Nephron (organoid): ENCODE data around the gene SEPTIN3.
A peak's percentile ranks its signal among the peaks of the same experiment; 100 is the strongest.

Experiments used
- H3K27ac Mint-ChIP-seq, 3 experiments: 2 replicates each; pipeline ENCODE4 v1.8.0; 2020; ENCODE audit warnings: mixed read lengths in 3 of 3, mild to moderate bottlenecking in 2 of 3, moderate library complexity in 1 of 3
- H3K27me3 Mint-ChIP-seq: 2 replicates; pipeline ENCODE4 v1.8.0; 2021; ENCODE audit warnings: low read depth, mild to moderate bottlenecking, moderate library complexity, mixed read lengths
- H3K36me3 Mint-ChIP-seq: 2 replicates; pipeline ENCODE4 v1.8.0; 2020; ENCODE audit warnings: low read depth, mixed read lengths
- H3K4me1 Mint-ChIP-seq: 2 replicates; pipeline ENCODE4 v1.8.0; 2020; ENCODE audit warnings: mixed read lengths
- H3K4me3 Mint-ChIP-seq, 3 experiments: 2 replicates each; pipeline ENCODE4 v1.8.0; 2020; ENCODE audit warnings: mild to moderate bottlenecking in 3 of 3, mixed read lengths in 3 of 3, moderate library complexity in 2 of 3
- H3K9me3 Mint-ChIP-seq: 2 replicates; pipeline ENCODE4 v1.8.0; 2020; ENCODE audit warnings: mixed read lengths
- TF ChIP-seq, protein P1 (sequence below), 3 experiments: fragments of 200-600 bp; sonication (generic); IDR thresholded peaks; one replicate each; pipeline ENCODE4 v1.5.0; 2021; ENCODE audit warnings: antibody characterized with exemption in 3 of 3; ENCODE audit not compliant: unreplicated experiment in 3 of 3

SEPTIN3 gene

DNA sequence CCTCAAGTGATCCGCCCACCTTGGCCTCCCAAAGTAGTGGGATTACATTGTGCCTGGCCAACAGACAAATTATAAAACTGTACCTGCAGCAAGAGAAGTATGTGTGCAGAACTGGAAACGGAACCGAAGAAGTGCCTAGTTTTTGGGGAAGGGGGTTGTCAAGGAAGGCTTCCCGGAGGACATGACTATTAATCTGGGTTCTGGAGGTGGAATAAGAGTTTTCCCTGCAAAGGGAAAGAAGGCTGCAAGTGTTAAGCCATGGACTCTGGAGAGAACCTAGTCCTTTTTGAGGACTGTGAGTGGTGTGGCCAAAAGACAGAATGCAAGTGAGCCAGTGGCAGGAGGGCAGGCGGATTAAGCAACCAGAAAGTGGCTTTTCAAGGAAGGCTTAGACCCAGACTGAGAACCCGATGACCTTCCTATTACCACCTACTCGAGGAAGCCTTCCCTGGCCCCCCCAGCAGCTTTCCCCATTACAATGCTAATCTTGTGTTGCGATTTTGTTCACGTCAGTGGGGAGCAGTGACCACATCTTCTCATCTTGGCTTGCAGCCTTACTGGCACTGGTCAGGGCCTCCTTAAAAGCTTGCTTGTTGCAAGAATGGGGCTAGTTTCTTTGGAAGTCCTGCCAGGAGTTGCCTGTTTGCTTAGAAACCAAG, 5.7 kb upstream of the SEPTIN3 start:
- H3K9me3 Mint-ChIP-seq, result no peaks in the 10 kb centered on the region
- H3K4me3 Mint-ChIP-seq, result no peak overlapping the region
- no peaks in the 10 kb centered on the region for H3K36me3 Mint-ChIP-seq
- H3K27ac Mint-ChIP-seq, result peak overlapping the region; percentile 21 to 73 (median 35)
- H3K27me3 Mint-ChIP-seq, result peaks cover 4% of the 10 kb centered on the region
- TF ChIP-seq, protein P1, sequence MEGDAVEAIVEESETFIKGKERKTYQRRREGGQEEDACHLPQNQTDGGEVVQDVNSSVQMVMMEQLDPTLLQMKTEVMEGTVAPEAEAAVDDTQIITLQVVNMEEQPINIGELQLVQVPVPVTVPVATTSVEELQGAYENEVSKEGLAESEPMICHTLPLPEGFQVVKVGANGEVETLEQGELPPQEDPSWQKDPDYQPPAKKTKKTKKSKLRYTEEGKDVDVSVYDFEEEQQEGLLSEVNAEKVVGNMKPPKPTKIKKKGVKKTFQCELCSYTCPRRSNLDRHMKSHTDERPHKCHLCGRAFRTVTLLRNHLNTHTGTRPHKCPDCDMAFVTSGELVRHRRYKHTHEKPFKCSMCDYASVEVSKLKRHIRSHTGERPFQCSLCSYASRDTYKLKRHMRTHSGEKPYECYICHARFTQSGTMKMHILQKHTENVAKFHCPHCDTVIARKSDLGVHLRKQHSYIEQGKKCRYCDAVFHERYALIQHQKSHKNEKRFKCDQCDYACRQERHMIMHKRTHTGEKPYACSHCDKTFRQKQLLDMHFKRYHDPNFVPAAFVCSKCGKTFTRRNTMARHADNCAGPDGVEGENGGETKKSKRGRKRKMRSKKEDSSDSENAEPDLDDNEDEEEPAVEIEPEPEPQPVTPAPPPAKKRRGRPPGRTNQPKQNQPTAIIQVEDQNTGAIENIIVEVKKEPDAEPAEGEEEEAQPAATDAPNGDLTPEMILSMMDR (IDR thresholded peaks at IDR 0.05; ENCODE audit: unreplicated experiment in 3 of 3), result no peak
- H3K4me1 Mint-ChIP-seq, result peaks cover 30% of the 10 kb centered on the region

DNA sequence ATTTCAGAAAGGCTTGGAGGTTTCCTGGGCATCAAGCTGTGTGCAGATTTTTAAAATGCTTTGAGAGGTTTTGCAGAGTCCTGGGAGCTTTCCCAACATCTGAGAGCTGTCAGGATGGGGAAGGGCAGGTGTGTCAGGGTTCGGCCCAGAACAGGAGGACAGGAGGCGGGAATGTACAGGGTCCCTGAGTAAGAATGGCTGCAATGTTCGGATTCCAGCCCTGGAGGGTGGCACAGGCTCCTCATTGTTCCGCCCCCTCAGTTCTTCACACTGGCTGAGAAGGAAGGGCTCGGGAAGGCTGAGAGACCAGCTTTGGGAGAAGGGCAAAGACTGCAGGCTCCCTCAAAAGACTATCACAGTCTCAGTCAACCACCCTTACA, 5.1 kb upstream of the SEPTIN3 start:
- TF ChIP-seq, protein P1 (IDR thresholded peaks at IDR 0.05; ENCODE audit: unreplicated experiment in 3 of 3), result no peak
- Mint-ChIP-seq H3K27me3 (peaks cover 4% of the 10 kb centered on the region), H3K4me3 (no peak overlapping the region), H3K9me3 (no peaks in the 10 kb centered on the region), H3K27ac (peak overlapping the region; percentile 21 to 73 (median 35)), H3K4me1 (peaks cover 30% of the 10 kb centered on the region), H3K36me3 (no peaks in the 10 kb centered on the region)

DNA sequence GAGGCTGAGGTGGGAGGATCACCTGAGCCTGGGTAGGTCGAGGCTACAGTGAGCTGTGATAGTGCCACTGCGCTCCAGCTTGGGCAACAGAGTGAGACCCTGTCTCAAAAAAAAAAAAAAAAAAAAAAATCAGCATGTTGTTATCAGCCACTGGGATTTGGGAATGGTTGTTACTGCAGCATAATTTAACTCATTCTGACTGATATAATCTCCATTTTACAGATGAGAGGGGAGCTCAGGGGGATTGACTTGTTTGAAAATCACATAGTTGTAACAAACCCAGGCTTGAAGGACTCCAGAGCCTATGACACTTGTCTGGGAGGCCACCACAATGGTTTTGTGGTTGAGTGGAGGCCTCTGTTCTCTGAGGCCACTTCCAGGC, 3.0 kb upstream of the SEPTIN3 start:
- Mint-ChIP-seq H3K9me3 (no peaks in the 10 kb centered on the region), H3K27ac (no peak overlapping the region)

DNA sequence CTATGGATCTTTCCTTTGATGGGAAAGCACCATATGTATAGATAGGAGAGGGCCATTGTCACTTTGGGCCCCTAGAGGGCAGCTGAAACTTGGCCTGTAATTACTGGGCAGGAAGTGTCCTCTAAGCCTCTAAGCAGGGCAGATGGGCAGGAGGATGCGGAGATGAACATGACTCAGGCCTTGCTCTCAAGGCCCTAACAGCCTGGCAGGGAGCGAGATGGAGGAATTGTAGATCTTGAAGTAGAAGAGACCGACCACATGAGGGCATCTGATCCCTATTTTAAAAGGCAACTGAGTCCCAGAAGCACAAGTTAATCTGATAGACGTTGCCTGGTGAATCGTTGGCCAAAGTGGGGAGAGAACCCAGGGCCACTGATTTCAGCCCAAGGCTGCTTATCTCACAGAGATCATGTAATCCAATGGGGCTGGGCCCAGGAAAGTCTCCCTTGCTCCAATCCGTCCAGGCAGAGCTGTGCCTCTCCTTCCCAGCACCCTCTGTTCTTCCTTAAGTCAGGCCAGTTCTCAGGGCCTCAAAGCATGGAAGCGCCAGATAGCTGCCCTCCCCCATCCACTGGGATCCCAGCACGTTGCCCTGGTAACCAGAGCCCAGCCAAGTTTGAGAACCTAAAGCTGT, 2.5 kb upstream of the SEPTIN3 start:
- peak overlapping the region in 2 of 3 experiments; percentile 2 to 16 for H3K27ac Mint-ChIP-seq
- peaks cover 20% of the 10 kb centered on the region for H3K4me1 Mint-ChIP-seq

More for the DNA sequence above, 3.0 kb upstream of the SEPTIN3 start:
- H3K4me1 Mint-ChIP-seq, result peaks cover 20% of the 10 kb centered on the region
- H3K27me3 Mint-ChIP-seq, result peaks cover 16% of the 10 kb centered on the region
- H3K4me3 Mint-ChIP-seq, result no peak overlapping the region
- TF ChIP-seq, protein P1 (IDR thresholded peaks at IDR 0.05; ENCODE audit: unreplicated experiment in 3 of 3), result no peak
- no peaks in the 10 kb centered on the region for H3K36me3 Mint-ChIP-seq

DNA sequence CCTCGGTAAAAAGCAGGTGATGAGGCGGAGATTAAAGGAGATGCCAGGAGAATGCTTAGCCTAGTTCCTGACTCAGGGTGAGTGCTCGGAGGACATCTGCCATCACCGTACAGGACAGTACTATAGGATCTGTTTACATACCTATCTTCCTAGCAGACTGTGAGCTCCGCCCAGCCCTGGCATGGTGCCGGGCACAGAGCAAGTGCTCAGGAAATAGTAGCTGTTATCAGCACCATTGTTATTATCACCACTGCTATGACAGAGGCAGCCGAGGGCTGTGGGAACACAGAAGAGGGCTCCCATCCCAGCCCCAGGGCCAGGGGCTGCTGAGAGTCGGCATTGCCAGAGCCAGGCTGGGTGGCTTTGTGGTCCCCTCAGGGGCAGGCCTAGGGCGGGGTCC, 642 bp upstream of the SEPTIN3 start:
- Mint-ChIP-seq H3K36me3 (no peaks in the 10 kb centered on the region), H3K9me3 (no peaks in the 10 kb centered on the region), H3K4me3 (no peak overlapping the region), H3K27ac (no peak overlapping the region), H3K27me3 (peaks cover 29% of the 10 kb centered on the region), H3K4me1 (peaks cover 17% of the 10 kb centered on the region)
- TF ChIP-seq, protein P1 (IDR thresholded peaks at IDR 0.05; ENCODE audit: unreplicated experiment in 3 of 3), result no peak

More for the DNA sequence above, 2.5 kb upstream of the SEPTIN3 start:
- no peaks in the 10 kb centered on the region for H3K9me3 Mint-ChIP-seq
- no peak overlapping the region for H3K4me3 Mint-ChIP-seq
- TF ChIP-seq, protein P1 (IDR thresholded peaks at IDR 0.05; ENCODE audit: unreplicated experiment in 3 of 3), result peak in 2 of 3 experiments; percentile 23 to 30
- H3K36me3 Mint-ChIP-seq, result no peaks in the 10 kb centered on the region
- peaks cover 18% of the 10 kb centered on the region for H3K27me3 Mint-ChIP-seq

DNA sequence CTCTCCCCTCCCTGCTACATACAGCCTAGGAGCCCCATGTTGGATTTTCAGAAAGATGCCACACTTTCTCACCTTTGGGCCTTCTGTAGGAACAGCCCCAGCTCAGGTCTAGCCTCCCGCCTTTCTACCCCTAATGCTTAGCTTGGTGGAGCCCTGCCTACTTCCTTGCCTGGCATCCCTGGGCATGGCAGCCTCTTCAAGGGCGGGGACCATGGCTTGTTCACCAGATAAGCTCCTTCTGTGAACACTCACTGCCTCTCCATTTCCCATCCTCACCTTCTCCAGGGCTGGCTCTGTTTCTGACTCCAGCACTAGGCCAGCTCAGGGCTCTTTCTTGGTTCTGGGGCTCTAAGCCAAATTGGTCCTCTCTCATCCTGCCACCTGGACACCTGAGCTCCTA, 1.4 kb downstream of the SEPTIN3 start:
- no peak overlapping the region for H3K27ac Mint-ChIP-seq

More for the DNA sequence above, 1.4 kb downstream of the SEPTIN3 start:
- Mint-ChIP-seq H3K4me1 (peaks cover 8% of the 10 kb centered on the region), H3K9me3 (no peaks in the 10 kb centered on the region), H3K4me3 (no peak overlapping the region), H3K27me3 (peaks cover 45% of the 10 kb centered on the region), H3K36me3 (no peaks in the 10 kb centered on the region)
- TF ChIP-seq, protein P1 (IDR thresholded peaks at IDR 0.05; ENCODE audit: unreplicated experiment in 3 of 3), result no peak
